ENCODE results near the gene STK10.

STK10 gene

DNA sequence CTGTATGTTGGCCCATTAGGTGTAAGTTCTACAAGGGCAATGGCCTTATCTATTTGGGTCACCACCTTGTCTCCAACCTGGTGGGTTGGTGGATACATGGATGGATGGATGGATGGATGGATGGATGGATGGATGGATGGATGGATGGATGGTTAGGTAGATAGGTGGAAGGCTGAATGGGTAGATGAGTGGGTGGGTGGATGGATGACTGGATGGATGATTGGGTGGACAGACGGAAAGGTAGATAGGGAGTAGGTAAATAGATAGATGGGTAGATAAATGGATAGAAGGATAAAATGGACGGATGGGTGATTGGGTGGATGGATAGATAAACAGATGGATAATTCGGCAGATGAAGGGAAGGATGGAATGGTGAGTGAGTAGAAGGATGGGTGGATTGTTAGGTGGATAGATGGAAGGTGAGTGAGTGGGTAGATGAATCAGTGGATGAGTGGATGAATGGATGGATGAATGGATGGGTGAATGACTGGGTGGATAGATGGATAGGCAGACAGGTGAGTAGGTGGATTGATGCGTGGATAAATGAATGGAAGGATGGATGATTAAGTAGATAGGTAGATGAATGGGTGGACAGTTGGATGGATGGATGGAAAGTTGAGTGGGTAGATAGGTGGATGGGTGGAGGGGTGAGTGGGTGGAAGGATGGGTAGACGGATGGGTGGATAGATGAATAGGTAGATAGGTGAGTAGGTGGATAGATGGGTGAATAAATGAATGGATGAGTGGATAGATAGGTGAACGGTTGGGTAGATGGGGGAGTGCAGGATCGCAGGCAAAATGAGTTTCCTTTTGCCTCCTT is 98.5 kb downstream of the STK10 start:
- DNase-seq (ENCODE audit: low read depth in 2 of 2): no peak

DNA sequence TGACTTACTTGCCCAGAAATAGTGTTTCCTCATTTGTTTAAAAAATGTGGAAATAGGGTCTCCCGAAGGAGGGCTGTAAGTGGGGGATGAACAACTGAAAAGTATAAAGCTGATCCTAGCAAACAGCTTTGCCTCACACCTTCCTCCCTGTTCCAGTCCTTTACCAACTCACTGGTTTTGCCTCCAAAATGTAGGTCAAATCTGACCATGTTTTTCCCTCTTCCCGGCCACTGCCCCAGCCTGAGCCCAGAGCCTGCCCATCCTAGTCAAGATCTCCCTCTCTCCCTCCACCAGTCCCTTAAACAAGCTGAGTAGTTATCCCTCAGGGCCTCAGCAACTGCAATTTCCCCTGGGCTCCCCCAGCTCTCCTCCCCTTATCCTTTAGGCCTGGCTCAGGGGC is 99.2 kb downstream of the STK10 start:
- no peak for DNase-seq (ENCODE audit: low read depth in 2 of 2)

DNA sequence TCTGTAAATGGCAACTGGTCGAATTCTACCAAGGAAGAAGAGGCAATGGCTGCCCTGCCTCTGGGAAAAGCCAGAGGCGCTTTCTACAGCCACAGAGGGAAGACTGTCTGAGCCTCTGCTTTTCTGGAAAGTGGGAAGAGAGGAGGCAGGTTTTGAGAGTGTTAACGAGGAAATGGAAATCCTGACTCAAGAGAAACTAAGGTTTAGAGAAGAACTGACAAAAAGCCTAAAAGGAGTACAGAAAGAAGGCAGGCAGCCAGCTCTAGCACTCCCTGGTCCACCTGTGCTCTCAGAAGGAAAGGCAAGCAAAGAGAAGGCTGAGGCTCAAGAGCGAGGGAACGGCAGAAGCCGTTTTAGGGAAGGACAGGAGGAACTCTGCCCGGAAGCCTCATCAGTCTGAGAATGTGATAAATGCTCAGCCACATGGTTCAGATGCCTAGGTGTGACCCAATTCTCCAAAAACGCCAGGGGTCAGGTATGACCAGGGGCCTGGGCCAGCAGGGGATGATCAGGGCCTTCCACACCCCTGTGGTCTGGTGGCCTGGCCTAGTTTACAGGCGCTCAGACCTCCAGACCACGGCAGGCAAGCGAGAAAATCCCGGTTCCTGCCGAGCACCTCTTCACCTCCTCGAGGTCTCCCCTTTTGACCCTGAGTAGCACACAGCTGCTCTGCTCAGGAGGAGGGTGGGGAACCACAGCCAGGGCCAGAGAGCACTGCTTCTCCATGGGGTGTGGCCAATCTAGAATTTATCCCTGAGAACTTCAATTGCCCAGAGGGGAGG is 101.6 kb downstream of the STK10 start:
- no peak for DNase-seq (ENCODE audit: low read depth in 2 of 2)

DNA sequence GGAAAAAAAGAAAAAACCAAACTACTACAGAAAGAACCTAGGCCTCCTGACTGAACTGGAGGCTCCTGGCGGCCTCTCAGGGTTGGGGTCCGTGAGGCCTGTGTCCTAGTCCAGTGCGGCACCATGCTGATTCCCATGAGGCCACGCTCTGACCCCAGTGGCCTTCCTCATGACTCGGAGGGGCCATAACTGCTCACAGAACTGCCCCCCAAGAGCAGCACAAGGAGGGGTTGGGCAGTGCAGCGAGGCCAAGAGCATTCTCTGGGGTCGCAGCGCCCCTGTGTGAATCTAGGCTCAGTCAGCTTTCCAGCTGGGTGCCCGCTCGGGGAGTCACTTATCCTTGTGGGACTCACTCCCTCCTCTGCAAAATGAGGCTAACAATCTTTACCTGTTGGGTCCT is 102.3 kb downstream of the STK10 start:
- DNase-seq (ENCODE audit: low read depth in 2 of 2): no peak

DNA sequence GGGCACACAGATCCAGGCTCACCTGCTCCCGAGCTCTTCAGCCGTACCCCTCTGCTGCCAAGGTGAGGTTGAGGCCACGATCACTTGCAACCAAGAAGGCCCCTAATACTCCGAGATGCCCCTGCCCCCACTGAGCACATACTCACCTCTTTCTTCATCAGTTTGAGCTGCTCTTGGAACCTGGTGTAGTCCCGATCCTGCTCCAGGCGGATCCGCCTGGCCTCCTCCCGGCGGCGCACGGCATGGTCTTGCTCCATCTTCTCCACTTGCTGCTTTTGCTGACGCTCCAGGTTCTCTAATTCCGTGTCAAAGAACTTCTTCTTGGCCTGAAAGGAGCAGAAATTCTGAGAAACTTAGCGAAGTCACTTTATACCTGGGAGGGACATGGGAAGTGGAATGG is 105.8 kb downstream of the STK10 start:
- no peak for DNase-seq (ENCODE audit: low read depth in 2 of 2)

DNA sequence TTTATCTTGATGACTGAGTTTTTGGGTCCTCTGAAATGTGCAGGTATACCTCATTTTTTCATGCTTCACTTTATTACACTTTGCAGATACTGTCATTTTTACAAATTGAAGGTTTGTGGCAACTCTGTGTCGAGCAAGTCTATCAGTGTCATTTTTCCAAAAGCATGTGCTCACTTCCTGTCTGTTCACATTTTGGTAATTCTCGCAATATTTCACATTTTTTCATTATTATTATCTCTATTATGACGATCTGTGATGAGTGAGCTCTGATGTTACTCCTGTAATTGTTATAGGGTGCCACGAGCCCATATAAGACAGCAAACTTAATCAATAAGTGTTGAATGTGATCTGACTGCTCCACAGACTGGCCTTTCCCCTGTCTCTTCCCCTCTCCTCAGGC is 108.1 kb downstream of the STK10 start:
- no peak for DNase-seq (ENCODE audit: low read depth in 2 of 2)

DNA sequence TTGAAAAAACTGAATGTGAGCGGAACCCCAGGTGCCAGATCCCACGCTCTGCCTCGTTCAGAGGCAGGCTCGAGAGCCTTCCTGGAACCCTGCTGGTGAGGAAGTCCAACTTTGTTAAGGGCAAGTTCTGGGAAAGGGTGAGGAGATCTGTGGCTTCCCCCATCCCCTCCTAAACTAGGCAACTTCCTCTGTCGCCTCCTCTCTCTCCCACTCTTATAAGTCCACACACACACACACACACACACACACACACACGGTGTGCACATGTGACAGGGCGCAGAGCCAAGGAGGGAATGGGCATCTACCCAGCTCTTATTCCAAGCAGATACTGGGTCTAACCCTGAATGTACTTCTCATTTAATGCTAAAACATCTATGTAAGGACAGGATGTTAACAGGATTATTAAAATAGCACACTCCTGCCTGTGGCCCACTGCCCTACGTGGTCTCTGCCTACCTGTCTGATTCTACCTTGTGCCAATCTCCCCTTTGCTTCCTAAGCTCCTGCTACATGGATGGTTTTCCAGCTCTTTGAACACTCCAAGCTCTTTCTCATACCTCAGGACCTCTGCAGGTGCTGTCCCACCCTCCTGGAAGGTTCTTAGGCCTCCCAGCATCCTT is 109.2 kb downstream of the STK10 start:
- no peak for DNase-seq (ENCODE audit: low read depth in 2 of 2)

DNA sequence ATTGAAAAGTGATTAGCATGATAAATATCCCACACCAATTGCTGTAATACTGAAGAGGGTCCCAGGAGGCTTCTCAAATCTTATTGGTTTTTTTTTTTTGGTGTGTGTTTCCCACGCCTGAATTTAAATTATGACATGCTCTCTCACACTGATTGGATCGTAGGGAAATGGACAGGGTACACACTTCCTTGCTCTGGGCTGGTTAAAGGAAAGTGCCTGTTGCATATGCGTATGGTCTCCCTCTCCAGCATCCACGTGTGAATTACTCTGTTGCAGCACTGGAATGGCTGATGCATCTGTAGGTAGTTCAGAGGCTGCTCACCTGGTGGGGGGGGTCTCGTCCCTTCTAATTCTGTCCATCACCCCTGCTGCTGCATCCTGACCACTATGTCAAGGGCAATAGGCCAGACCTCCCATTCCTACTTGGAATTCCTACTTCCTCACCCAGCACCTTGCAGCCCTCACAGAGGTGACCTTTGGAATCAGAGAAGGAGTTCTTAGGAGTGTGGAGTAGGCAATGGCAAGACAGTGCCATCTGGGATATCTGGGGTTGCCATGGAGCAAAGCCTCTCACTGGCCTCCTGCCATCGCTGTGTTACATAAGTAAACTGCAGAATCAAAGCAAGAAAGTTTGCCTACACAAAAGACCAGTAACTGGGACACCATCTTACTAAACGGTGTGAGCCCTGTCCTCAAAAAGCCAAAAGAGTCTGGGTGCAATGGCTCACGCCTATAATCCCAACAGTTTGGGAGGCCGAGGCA is 110.2 kb downstream of the STK10 start:
- no peak for DNase-seq (ENCODE audit: low read depth in 2 of 2)

DNA sequence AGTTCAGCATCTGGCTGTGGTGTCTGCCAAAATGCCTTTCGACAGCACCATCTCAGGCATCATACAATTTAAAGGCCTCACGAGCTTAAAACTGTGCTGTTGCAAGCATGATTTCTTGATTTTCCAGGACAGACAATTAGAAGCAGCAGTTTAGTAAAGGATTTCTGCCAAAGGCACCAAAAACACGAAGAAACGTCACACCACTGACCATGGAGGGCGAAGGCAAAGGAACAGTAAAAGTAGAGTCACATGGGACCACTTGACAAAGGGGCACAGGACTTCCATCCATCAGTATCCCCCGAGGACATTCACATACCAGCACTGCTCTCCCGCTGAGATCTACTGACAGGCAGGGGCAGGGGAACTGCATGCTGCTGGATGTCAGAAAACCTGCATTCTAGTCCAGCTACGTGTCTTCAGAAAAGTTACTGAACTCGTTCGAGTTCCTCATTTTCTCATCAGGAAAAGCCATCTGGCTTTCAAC is 111.2 kb downstream of the STK10 start:
- no peak for DNase-seq (ENCODE audit: low read depth in 2 of 2)

DNA sequence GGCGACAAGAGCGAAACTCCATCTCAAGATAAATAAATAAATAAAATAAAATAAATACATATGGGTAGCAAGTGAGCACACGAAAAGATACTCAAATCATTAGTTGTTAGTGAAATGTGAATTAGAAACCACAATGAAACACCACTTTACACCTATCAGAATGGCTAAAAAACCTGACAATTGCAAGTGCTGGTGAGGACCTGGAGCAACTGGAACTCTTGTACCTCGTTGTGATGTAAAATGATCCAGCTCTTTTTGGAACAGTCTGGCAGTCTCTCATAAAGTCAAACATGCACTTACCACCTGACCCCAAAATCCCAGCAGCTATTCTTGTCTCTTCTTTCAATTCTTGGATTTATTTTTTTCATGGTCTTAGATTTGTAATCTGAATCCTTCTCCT is 112.4 kb downstream of the STK10 start:
- no peak for DNase-seq (ENCODE audit: low read depth in 2 of 2)

DNA sequence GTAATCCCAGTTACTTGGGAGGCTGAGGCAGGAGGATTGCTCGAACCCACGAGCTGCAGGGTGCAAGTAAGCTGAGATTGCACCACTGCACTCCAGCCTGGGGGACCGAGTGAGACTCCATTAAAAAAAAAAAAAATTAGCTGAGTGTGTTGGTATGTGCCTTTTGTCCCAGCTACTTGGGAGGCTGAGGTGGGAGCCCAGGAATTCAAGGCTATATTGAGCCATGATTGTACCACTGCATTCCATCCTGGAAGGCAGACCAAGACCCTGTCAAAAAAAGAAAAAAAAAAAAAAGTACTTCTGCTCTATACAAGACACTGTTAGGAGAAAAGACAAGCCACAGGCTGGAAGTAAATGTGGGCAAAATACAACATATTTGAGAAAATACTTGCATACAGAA is 113.1 kb downstream of the STK10 start:
- DNase-seq (ENCODE audit: low read depth in 2 of 2): no peak

DNA sequence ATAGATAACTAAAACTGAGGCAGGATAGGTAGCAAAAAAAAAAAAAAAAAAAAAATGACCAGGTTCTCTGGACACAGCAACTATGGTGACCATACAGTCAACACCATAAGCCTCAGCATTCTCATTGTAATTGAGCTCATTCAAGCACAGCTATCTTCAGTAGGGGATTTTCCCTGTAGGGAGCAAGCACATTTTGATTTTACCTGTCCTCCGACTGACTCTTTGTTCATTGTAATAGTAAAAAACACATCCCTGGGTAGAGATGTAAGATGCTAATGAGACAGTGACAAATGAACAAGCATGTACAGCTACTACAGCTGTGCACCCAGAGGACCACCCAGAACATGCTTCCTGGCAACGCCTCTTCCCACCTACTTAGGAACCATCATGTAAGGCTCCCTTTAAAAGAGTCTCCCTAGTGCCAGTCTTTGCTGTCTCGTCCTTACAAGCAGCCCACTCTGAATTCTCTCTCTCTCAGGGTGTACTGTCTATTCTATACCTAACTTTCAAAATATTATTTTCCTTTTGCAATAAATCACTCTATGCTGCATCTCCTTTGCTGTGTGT is 116.6 kb downstream of the STK10 start:
- DNase-seq (ENCODE audit: low read depth in 2 of 2): no peak

DNA sequence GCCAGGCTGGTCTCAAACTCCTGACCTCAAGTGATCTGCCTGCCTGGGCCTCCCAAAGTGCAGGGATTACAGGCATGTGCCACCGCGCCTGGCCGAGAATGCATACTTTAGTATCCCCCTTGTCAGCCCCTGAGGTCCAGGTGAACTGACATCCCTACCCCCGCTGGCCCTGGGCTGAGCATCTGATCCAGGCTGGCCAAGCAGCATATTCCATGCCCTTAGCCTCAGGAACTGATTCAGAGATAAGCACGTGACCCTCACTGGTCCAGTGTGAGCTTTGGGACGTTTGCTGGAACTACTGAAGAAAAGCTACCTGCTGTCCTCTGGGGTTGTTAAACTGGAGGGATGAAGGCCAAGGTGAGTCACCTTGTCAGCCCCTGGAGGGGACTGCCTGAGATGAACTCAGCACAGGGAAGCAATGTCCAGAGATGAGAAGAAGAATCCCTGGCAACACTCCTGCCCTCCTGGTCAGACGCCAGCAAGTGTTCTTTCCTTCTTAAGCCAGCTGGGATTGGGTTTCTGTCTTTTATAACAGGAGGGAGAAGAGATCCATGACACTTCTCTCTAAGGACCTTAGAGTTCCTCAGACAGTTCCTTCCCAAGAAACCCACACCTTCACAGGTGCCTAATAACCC is 122.5 kb downstream of the STK10 start:
- no peak for DNase-seq (ENCODE audit: low read depth in 2 of 2)

DNA sequence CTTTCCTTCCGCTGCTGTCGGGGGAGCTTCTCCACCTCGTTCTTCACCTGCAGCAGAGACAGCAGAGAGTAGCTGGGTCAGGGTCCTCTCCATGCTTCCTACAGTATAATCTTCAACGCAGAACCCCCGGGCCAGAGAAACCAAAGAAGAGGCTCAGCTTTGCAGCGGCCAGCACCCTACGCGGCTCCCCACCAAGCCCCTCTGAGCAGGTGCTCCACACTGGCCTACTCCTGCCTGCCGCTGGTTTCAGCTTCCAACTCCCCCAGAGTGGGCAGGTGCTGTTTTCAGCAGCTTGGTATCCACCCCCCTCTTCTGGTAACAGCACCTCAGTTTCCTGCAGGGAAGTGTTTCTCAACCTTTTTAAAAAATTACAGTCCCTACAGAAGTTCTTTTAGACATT is 123.3 kb downstream of the STK10 start:
- no peak for DNase-seq (ENCODE audit: low read depth in 2 of 2)

DNA sequence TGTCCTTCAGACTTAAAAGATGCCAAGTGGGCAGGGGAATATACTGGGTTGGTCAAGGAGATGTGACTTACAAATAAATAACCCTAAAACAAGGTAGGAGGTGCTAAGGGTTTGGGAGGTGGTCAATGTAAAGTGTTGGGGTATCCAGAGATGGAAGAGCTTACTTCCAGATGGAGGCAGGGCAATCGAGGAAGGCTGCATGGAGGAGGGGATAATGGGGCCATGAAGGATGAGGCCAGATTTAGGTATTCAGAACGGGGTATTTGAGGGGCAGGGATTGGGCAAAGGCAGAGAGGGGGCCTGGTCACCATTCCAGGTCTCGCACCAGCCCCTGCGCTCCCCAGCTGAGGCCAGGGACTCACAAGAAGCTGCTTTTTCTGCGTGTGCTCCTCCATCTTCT is 123.7 kb downstream of the STK10 start:
- no peak for DNase-seq (ENCODE audit: low read depth in 2 of 2)

DNA sequence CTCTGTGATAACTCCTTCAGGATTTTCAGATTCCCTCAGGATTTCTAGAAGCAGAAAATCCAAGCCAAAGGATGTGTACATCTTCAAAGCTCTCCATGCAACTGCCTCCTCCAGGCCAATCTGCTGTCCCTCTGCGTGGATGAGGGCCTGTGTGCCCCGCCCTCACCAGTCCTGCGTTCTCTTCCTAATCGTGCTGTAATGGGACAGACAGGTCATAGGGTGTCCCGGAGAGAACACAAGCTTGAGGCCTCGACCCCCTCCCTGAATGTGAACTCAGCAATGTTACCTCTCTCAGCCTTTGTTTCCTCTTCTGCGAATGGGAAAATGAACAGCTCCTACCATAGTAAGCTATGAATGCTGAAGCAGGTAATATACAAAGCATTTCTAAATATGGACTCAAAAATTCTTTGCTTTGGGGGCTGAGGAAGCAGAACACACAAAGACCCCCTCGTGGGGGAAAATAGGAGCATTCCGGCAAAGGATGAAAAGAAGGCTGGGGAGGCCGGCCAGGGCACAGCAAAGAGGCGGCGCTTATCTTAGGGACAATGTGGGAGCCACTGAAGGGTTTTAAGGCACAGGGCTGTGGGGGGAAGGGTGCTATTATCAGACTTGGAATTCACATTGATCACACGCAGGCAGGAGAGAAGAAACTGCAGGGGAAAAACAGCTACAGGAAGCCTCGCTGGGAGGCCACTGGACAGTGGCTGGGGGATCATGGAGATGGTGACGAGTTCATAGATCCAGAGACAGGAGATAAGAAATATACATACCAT is 124.4 kb downstream of the STK10 start:
- DNase-seq (ENCODE audit: low read depth in 2 of 2): no peak

DNA sequence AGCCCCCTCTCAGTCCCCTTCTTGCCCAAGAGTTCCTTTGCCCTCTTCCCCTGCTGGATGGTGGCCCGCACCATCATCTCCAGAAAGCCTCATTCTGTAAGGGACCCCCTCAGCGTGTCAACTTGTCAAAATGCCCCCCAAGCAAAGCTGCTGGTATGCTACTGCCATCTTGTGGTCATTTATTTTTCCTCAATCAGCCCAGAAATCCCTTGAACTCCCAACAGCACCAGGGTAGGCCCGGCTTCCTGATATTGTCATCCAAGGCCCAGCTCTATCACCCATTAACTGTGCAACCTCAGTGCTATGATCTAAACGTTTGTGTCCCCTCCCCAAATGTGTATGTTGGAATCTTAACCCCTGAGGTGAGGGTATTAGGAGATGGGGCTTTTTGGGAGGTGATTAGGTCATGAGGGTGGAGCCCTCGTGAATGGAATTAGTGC is 128.3 kb downstream of the STK10 start:
- no peak for DNase-seq (ENCODE audit: low read depth in 2 of 2)

DNA sequence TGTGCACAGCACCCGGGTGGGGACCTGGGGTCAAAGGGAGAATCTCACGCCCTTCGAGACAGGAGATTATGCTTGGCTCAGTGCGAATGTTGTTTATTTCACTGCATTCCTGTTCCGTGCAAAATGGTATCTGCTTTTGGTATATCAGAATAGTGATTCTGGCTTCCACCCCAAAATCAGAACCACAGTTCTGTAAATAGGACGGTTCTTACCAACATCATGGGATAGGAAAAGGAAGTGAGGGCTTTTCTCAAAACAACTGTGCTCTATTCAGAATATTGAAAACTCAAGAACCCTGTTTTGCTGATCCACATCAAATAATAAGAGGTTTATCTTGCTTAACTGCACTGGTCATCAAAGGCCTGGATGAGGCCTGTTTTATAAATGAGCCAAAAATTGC is 129.9 kb downstream of the STK10 start:
- no peak for DNase-seq (ENCODE audit: low read depth in 2 of 2)

DNA sequence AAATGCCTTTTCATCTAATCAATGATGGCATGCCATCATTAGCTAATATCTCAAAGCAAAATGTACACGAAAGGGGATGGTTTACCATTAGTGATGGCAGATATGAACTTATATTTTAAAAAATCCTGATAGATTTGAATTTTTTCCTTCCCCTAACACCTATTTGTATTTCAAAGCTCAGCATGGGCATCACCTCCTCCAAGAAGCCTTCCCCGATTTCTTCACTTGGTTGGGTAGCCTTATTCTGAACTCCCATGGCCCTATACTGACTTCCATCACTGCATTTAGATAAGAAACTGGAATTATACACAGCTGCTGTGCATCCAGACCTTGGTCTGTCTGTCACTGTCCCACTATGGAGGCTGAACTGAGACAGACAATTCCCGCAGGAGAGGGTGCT is 132.0 kb downstream of the STK10 start:
- DNase-seq (ENCODE audit: low read depth in 2 of 2): no peak

DNA sequence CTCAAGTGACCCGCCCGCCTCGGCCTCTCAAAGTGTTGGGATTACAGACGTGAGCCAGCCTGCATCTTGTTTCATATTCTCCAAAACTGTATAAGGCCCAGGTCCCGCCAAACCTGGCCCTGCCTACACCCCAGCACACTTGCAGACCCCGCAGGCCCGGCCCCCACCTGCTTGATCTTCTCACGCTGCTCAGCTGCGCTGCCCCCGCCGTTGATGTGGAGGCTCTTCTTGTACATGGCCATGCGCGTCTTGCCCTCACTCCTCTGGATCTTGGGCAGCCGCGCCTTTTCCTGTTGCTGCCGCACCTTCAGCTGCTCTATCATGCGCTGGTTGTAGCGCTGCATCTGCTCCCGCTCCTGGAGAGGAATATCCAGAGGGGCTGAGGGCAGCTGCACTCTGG is 132.6 kb downstream of the STK10 start:
- no peak for DNase-seq (ENCODE audit: low read depth in 2 of 2)

Data from stimulated activated CD4-positive, alpha-beta T cell treated with anti-CD3 and anti-CD28 coated beads, Interleukin-4, amount 100 ng/mL, for 48 hours (primary cell).